Neural progenitor cell (in vitro differentiated cells): ENCODE data around the gene GDAP2.

Experiments used
- CTCF ChIP-seq: fragments of 200-600 bp; sonication (generic); IDR thresholded peaks from 2 replicates; pipeline ENCODE4 v1.5.1; 2017; ENCODE audit warnings: antibody characterized with exemption, mild to moderate bottlenecking
- EZH2 ChIP-seq: fragments of 200-600 bp; sonication (generic); IDR thresholded peaks from 2 replicates; pipeline ENCODE4 v1.6.1; 2017; ENCODE audit warnings: antibody characterized with exemption, mild to moderate bottlenecking, moderate library complexity
- EZH2phosphoT487 ChIP-seq: fragments of 200-600 bp; sonication (generic); IDR thresholded peaks from 2 replicates; pipeline ENCODE4 v1.6.1; 2017; ENCODE audit warnings: antibody characterized with exemption

GRCh38 chr1:117952386-117952785, 23.0 kb upstream of the GDAP2 start:
- no peak for TF ChIP-seq EZH2
- TF ChIP-seq CTCF: no peak
- TF ChIP-seq EZH2phosphoT487: no peak
